GM21786 (cell line): ENCODE measurements around the gene MMP19.

Source experiments
- ATAC-seq: cut with Tn5 transposase; IDR thresholded peaks from one replicate; pipeline ENCODE4 v1.9.1; 2021; ENCODE audit not compliant: unreplicated experiment

Gene MMP19

GRCh38 chr12:55816881-55817344, 25.8 kb downstream of the MMP19 start:
- ATAC-seq: no peak

GRCh38 chr12:55815473-55815872, 27.3 kb downstream of the MMP19 start:
- no peak for ATAC-seq

- no peak for ATAC-seq
These were observed 28.5 kb downstream of the MMP19 start for GRCh38 chr12:55814257-55814656.

- no peak for ATAC-seq
These were observed 30.6 kb downstream of the MMP19 start for GRCh38 chr12:55812088-55812487.

GRCh38 chr12:55809274-55809673, 33.5 kb downstream of the MMP19 start:
- no peak for ATAC-seq

GRCh38 chr12:55806982-55807381, 35.8 kb downstream of the MMP19 start:
- no peak for ATAC-seq

- ATAC-seq: no peak
These were observed 45.2 kb downstream of the MMP19 start for GRCh38 chr12:55797550-55797949.

- no peak for ATAC-seq
These were observed 45.7 kb downstream of the MMP19 start for GRCh38 chr12:55797068-55797467.

GRCh38 chr12:55795950-55796349, 46.8 kb downstream of the MMP19 start:
- ATAC-seq: no peak

- no peak for ATAC-seq
These were observed 52.8 kb downstream of the MMP19 start for GRCh38 chr12:55789893-55790292.

GRCh38 chr12:55789171-55789570, 53.6 kb downstream of the MMP19 start:
- no peak for ATAC-seq

- no peak for ATAC-seq
These were observed 54.2 kb downstream of the MMP19 start for GRCh38 chr12:55788546-55788945.
